ENCODE measurements around the gene HIPK2. TPM values are rescaled to one million over a fixed set of nuclear protein-coding genes. Genes with fewer than 3 reads are reported as not detected.

The HIPK2 gene
- total and polyA plus RNA-seq, 2 donors (not counting 3 experiments of a cell fraction or from before 2014, with no cell fraction given), result 9.0 to 43.8 TPM

- H3K4me1 ChIP-seq (ENCODE audit: control insufficient read depth, extremely low read depth, insufficient read depth, low read length), result no peaks in the 10 kb centered on the region
- no peak overlapping the region for H3K9ac ChIP-seq (replicated peaks; ENCODE audit: extremely low read depth, insufficient read depth, low read length)
- no peak overlapping the region for H3K4me3 ChIP-seq (replicated peaks in 1 of 3; ENCODE audit: insufficient read depth in 1 of 3, low read depth in 1 of 3, low read length in 3 of 3)
- H3K36me3 ChIP-seq (ENCODE audit: control insufficient read depth in 2 of 2, extremely low read depth in 1 of 2, insufficient read depth in 2 of 2, low read length in 2 of 2), result peaks cover 2 to 3% of the 10 kb centered on the region in 2 experiments
- no TSS peak for BruUV-seq (replicated peaks)
- H4K20me1 ChIP-seq (replicated peaks; ENCODE audit: control insufficient read depth, extremely low read depth, insufficient read depth, low read length), result no peaks in the 10 kb centered on the region
- no peak overlapping the region for H3K27ac ChIP-seq (ENCODE audit: insufficient read depth, low read depth, low read length)
- no peak overlapping the region for H3K4me2 ChIP-seq (ENCODE audit: insufficient read depth, low read length)
- ChIA-PET CTCF (interaction anchor here (1.5 kb wide), 1 partner anchor 67 kb away, joined by 3 read pairs; no protein-coding TSS in a partner anchor), POLR2A (no interaction called here)
- DNase-seq (ENCODE audit: low read depth, low spot score) (no peak), FAIRE-seq (no peak)
- dilution Hi-C loops (cut with MboI; ENCODE audit: extremely low pct_ligation_motif_present, low sequenced_read_pairs), result no loop called here
- H2AFZ ChIP-seq (ENCODE audit: low read depth, low read length), result no peak overlapping the region
- intact Hi-C loops (cut with micrococcal nuclease), result no loop called here
- H3K9me3 ChIP-seq (replicated peaks; ENCODE audit: control insufficient read depth, insufficient read depth, low read length), result no peaks in the 10 kb centered on the region
- no peak for TF ChIP-seq MYC (IDR thresholded peaks at IDR 0.05; ENCODE audit: low read depth, low read length)
- no peak for TF ChIP-seq POLR2AphosphoS5 (IDR thresholded peaks at IDR 0.05; ENCODE audit: insufficient read depth, low read depth, low read length)
- no peak for TF ChIP-seq FOS (IDR thresholded peaks at IDR 0.05; ENCODE audit: borderline replicate concordance, insufficient read depth, low read length)
- no peak for TF ChIP-seq JUN (IDR thresholded peaks at IDR 0.05; ENCODE audit: borderline replicate concordance, insufficient read depth, insufficient read length, low read depth)
- TF ChIP-seq GATA2 (IDR thresholded peaks at IDR 0.05; ENCODE audit: insufficient read depth, insufficient read length, low read depth, low read length), result no peak
- no peak for TF ChIP-seq MAX (IDR thresholded peaks at IDR 0.05; ENCODE audit: insufficient read depth, insufficient read length)
- TF ChIP-seq POLR2A (IDR thresholded peaks at IDR 0.05; ENCODE audit: low read depth, low read length), result no peak
- no peak for TF ChIP-seq EZH2 (IDR thresholded peaks at IDR 0.05; ENCODE audit: borderline replicate concordance, low read depth, low read length, severe bottlenecking)
- TF ChIP-seq, protein P1, sequence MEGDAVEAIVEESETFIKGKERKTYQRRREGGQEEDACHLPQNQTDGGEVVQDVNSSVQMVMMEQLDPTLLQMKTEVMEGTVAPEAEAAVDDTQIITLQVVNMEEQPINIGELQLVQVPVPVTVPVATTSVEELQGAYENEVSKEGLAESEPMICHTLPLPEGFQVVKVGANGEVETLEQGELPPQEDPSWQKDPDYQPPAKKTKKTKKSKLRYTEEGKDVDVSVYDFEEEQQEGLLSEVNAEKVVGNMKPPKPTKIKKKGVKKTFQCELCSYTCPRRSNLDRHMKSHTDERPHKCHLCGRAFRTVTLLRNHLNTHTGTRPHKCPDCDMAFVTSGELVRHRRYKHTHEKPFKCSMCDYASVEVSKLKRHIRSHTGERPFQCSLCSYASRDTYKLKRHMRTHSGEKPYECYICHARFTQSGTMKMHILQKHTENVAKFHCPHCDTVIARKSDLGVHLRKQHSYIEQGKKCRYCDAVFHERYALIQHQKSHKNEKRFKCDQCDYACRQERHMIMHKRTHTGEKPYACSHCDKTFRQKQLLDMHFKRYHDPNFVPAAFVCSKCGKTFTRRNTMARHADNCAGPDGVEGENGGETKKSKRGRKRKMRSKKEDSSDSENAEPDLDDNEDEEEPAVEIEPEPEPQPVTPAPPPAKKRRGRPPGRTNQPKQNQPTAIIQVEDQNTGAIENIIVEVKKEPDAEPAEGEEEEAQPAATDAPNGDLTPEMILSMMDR (IDR thresholded peaks at IDR 0.05; ENCODE audit: extremely low read depth in 1 of 2, insufficient read depth in 1 of 2, low read depth in 1 of 2, low read length in 2 of 2), result no peak
- H3K27me3 ChIP-seq (ENCODE audit: control insufficient read depth in 2 of 2, insufficient read depth in 2 of 2, low read length in 2 of 2), result no peaks in the 10 kb centered on the region
- H3K79me2 ChIP-seq (ENCODE audit: control insufficient read depth, insufficient read depth, low read length), result no peaks in the 10 kb centered on the region
- H3K9me1 ChIP-seq (replicated peaks; ENCODE audit: control insufficient read depth, extremely low read depth, insufficient read depth, low read length), result no peaks in the 10 kb centered on the region
Measured at GRCh38 chr7:139566736-139567646, 210.8 kb downstream of the HIPK2 start.

Data from endothelial cell of umbilical vein (primary cell).